Activated CD4-positive, alpha-beta T cell treated with anti-CD3 and anti-CD28 coated beads, Interleukin-2, amount 50 U/mL, for 24 hours (primary cell): ENCODE measurements around the gene CHAC1.
A peak's percentile ranks its signal among the peaks of the same experiment; 100 is the strongest.
"Not testable (repeated sequence)": the region's sequence is repeated elsewhere in the genome, so short reads cannot be mapped to it uniquely, and the experiment has no call there.

Experiments
- DNase-seq, 2 donors: peaks; one replicate each; pipeline ENCODE4 v3.0.0-alpha.2; 2020; ENCODE audit warnings: low read depth in 1 of 2, low spot score in 1 of 2

Gene CHAC1

DNA sequence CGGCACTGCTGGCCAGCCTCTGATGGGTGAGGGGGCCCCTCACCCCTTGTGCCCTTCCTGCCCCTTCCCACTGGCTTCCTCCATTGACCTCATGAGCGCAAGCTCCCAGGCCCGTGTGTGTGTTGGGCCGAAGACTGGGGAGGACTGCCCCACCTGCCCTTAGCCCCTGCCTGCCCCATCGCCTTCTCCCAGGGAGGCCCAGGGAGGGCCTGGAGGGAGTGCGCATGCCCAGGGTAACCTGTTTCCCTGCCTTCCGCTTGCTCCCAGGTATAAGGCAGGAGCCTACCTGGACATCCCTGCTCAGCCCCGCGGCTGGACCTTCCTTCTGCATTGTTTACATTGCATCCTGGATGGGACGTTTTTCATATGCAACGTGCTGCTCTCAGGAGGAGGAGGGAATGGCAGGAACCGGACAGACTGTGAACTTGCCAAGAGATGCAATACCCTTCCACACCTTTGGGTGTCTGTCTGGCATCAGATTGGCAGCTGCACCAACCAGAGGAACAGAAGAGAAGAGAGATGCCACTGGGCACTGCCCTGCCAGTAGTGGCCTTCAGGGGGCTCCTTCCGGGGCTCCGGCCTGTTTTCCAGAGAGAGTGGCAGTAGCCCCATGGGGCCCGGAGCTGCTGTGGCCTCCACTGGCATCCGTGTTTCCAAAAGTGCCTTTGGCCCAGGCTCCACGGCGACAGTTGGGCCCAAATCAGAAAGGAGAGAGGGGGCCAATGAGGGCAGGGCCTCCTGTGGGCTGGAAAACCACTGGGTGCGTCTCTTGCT is 15.3 kb upstream of the CHAC1 start:
- no peak for DNase-seq

DNA sequence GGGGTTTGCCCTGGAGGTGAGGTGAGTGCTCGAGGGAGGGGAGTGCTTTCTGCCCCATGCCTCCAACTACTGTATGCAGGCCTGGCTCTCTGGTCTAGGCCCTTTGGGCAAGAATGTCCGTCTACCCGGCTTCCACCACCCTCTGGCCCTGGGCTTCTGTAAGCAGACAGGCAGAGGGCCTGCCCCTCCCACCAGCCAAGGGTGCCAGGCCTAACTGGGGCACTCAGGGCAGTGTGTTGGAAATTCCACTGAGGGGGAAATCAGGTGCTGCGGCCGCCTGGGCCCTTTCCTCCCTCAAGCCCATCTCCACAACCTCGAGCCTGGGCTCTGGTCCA is 14.8 kb upstream of the CHAC1 start:
- DNase-seq: no peak

DNA sequence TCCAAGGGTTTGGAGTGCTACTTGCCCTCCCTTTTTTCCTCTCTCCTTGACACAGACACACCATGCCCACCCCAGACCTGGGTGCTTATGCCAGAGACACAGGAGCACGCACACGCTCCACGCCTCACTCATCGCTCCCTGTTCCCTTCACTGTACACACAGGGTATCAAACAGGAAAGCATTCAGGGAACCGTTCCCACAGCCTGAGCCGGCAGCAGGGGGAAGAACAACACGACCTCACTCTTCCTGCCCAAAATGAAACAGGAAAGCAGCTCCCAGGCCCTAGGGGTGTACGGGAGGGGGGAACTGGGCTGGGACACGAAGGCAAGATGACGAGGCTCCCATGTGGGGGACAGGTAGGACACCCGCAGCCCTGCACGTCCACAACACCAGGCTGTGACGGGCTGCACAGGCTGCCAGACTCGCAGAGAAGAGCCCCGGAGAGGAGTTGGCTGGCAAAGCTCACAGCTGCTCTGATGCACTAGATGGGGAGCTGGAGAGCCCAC is 12.9 kb upstream of the CHAC1 start:
- no peak for DNase-seq

DNA sequence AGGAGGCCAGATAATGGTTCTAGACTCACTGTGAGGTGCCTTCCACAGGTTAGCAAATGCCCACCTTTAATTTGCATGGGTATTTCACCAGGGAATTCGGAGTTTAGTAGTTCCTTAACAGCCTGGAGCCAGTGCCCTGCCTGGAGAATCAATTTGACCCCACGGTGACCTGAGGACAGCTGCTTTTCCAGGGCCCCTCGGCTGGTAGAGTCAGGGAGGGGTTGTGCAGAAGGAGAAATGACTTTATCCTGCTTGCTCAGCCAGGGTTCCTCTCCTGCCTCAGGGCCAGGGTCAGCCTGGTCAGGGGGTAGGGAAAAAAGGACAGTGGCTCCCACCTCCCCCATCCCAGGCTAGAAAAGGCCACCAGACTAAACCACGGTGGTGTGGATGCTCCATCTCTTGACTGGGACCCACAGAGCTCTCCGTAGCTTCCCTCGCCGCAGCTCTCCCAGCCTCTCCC is 12.2 kb upstream of the CHAC1 start:
- no peak for DNase-seq

DNA sequence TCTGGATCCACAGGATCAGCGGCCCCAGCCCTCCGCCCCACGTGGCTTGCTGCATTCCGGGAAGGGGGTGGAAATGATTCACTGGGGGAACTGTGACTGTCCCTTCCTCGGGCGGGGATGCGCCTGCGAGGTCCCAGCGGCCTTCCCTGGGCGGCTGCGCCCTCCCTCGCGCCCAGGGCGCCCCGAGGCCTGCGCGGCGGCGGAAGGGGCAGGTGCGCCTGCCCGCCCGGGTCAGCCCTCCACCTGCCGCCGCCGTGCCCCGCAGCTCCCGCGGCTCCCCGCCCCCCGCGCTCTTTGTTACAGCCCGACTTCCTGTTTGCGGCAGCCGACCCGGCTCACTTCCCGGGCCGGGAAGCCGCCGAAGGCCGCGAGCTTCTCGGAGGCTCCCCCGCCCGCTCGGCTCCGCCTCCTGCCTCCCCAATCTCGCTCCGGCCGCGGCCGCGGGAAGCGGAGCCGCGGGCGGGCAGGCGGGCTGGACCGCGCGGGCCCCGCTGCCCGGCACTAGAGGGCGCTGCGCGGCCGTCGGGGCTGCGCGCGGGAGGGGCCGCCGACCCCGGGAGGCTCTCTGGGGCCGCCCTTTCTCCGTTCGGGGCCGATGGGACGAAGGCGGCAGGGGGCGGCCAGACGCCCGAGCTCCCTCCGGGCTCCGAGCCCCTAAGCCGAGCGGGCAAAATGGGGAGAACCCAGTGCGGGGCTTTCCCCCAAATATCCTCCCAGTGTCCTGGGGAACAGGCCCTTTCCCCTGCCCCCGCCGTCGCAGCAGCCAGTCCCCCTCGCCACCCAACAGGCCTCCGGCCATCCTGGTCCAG is 11.5 kb upstream of the CHAC1 start:
- peak; percentile 32 to 47 for DNase-seq

DNA sequence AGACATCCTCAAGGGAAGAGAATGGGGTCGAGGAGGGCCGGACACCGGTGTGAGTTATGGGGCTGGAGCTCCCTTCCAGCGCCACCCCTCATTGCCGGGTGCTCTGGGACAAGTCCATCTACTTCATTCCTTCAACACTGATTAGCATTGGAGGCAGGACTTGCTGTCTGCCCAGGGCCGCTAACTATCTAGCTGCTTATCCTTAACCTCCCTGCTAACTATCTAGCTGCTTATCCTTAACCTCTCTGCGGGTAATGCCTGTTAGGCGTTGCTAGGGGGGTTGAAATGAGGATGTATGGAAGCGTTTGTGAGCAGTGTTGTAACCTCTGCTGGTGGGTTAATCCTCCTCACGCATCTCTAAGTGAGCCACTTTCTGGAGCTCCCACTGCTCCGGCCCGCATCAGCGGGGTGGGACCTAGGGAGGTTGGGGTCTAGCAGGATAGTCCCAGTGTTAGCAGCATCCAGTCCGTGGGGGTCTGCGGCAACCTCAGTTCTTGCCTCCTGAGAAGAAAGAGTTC is 10.9 kb upstream of the CHAC1 start:
- DNase-seq: no peak

DNA sequence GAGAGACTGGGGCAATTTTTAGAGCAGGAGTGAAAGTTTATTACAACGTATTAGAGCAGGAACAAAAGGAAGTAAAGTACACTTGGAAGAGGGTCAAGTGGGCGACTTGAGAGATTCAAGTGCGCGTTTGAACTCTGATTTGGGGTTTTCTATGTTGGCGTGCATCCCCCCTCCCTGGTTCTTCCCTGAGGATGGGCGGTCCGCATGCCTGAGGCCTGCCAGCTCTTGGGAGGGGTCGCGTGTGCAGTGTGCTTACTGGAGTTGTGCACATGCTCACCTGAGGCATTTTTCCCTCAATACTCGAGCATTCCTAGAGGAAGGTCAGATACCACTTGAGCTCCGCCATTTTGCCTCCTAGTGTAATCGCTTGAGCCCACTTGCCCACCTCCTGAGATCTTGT is 10.4 kb upstream of the CHAC1 start:
- DNase-seq: no peak

DNA sequence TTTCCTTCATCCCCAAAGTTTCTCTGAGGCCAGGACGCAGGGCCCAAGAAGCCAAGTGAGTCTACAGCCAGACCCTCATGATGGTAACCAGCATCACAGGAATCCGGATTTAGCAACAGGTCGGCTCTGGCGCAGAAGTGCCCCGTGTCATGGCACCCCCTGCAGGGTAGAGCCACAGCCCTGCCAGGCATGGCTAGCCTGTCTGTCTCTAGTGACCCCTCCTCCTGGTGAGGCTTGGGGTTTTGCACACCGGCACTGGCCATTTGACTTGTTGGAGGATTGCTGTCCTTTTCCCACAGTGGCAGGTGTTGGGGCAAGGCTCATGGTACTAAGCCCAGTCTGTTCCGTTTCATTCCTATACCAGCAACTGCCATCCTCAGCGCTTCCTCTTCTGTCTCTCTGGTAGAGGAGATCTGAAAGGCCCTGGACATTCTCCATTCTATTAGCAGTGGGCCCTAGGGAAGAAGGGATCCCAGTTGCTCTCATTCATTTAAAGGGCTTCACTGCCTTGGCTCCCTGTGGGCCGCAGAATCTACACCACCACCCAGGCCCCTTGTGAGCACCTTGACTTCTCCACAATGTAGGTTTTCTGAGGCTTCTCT is 9.4 kb upstream of the CHAC1 start:
- no peak for DNase-seq

DNA sequence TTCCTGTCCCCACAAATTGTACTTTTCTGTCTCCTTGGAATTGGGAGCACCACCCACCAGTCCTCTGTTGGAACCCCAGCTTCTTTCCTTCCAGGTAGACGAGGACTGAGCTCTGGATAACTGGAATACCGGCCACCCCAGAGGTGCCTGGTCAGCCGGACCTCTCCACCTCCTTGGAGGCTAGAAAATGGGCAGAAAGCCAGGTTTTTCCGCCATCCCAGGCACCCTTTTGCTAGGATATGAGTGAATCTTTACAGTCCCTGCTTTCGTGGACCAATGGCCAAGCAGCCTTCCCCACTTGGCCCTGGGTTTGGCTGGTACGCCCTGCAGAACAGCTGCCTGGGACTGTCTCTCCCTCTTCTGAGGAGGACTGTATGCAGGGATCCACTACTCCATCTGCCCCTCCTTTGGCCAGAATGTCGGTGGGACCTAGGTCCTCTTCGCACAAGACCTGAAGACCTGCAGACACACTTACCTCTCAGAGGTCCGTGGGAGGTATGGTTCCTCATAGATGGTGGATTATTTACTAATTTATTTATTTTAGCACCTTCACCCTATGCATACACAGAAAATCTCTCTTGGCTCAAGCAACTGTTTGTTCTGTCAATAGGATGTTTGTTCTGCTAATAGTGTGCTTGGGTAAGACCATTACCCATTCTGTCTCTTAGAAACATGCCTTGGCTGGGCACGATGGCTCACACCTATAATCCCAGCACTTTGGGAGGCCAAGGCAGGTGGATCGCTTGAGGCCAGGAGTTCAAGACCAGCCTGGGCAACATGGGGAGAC is 8.6 kb upstream of the CHAC1 start:
- no peak for DNase-seq

DNA sequence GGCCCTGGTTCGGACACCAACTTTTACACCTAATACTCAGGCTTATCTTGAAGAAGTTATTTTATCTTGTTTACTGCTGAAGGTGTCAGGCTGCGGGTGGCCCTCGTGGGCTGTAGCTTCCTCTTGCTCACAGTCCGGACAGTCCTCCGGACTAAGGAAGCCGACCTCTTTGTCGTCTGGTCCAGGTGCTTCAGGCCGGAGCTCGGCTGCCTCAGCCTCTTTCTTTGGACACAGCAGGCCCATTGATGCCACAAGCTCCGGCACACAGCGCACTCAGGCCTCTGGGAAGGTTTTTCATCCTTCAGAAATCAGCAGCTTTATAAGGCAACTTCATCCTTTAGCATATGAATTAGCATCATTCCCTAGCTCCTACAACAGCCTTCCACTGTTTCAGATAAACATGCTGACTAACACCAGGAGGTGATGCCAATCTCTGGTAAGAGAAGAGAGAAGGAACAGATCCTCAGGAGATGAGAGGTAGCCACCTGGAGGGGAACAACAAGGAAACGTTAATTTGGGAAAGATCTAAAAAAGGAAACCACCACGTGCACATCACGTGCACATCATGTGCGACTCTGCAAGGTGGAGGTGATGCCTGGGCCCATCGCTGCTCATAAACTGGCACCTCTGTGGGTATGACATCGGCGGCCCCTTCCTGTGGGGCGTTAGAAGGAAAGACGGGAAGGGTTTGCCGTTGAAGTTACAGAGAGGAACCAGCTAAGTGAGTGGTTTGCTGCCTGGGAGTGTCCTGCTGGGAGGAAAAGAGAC is 4.4 kb upstream of the CHAC1 start:
- no peak for DNase-seq

DNA sequence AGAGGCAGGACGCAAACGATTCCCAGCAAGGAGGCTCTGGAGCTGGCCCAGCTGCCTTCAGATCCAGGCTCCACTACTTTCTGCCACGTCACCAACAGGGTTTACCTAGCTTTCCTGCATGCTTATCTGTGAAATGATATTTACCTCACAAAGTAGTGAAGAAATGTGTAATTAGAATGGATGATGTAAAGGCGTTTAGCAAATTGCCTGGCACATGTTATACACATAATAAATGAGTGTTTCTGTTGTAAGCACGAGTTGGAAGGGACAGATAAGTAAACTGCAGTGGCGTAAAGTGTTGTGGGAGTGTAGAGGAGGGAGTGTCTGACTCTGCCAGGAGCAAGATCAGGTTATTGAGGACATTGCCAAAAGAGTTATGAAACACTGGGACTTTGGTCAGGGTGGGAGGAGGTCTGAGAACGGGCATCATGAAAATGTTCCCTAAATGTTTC is 3.5 kb upstream of the CHAC1 start:
- no peak for DNase-seq

DNA sequence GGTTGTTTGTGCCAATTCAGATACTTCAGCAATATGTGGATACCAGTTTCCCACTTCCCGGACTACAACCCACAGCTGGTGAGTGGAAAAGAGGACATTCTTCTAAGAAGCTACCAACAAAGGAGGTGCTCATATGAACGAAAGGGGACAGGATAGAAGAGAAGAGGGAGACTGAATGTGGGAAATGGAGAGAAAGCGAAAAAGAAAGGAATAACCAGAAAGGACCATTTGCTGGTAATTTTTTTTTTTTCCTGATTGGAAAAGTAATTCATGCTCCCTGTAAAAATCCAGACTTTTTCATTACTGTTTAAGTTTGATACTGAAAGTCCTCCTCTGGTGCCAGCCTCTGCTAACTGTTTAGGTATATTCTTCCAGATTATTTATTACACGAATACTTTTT is 1.5 kb upstream of the CHAC1 start:
- no peak for DNase-seq

DNA sequence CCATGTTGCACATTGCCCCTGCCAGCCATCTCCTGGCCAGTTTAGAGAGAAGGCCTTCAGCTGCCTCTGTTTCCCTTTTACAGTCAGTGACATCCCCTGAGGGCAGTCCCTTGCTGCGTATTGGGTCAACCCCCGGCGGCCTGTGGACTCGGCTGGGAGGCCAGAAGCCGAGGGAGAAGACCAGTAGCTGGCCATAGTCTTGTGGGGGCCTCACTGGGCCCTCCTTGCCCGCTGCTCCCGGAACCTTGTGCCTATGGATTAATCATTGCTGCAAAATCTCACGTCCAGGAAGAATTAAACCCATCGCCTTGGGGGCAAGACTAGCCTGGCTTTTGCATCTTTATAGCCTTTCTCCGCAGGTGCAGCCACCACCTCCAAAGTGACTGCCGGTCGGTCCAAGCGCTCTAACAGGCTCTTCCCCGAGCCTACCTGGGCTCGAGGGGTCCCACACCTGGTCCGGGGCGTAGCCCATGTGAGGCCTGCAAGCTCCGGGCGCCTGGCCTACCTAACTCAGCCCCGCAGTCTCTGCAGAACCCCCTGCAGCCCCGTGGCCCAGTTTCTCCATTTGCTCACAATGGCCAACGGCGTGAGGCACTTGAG is 870 bp upstream of the CHAC1 start:
- DNase-seq: no peak

DNA sequence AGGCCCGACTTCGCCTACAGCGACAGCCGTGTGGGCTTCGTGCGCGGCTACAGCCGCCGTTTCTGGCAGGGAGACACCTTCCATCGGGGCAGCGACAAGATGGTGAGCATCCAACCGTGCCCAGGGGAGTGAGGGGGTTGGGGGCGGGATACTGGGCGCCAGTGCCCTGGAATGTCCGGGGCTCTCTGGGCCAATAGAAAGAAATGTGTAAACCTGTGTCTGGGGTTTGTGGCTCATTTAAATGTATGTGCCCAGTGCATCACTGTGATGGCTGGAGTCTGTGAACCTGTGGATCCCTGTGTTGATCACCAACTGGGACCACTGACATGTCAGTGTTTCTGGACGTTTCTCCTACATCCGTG is 423 bp downstream of the CHAC1 start:
- no peak for DNase-seq

DNA sequence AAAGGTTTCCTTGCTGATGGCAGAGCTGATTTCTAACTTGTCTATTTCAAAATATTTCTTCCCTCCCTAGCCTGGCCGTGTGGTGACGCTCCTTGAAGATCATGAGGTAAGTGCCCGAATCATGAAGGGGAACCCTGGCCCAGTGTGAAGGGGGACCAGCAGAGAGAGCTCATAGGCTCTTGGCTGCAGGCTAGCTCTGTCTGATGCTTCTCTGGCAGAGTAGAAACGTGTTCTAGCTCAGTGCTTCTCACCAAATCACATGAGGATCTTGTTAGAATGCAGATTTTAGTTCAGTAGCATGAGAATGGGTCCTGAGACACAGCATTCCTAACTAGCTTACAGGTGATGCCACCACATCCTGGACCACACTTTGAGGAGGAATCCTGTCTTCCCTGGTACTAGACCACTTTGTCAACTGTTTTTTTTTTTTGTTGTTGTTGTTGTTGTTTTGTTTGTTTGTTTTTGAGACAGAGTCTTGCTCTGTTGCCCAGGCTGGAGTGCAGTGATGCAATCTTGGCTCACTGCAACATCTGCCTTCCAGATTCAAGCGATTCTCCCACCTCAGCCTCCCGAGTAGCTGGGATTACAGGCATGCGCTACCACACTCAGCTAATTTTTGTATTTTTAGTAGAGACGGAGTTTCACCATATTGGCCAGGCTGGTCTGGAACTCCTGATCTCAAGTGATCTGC is 1.0 kb downstream of the CHAC1 start:
- DNase-seq: not testable (repeated sequence)

DNA sequence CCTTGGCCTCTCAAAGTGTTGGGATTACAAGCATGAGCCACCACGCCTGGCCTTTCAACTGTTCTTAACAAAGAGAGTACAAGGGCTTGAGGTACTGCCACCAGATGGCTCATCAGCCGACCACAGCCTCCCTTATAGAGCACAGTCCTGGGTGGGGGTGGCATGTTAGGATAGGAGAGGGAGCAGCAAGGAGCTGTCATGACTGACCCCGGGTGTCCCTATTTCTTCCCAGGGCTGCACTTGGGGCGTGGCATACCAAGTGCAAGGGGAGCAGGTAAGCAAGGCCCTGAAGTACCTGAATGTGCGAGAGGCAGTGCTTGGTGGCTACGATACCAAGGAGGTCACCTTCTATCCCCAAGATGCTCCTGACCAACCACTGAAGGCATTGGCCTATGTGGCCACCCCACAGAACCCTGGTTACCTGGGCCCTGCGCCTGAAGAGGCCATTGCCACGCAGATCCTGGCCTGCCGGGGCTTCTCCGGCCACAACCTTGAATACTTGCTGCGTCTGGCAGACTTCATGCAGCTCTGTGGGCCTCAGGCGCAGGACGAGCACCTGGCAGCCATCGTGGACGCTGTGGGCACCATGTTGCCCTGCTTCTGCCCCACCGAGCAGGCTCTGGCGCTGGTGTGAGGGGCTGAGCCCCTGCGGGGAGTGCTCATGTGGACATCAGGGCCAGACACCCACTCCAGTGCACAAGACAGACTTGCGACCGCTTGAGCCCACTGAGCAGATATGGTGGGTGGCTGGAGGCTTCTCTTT is 2.1 kb downstream of the CHAC1 start:
- DNase-seq: no peak

DNA sequence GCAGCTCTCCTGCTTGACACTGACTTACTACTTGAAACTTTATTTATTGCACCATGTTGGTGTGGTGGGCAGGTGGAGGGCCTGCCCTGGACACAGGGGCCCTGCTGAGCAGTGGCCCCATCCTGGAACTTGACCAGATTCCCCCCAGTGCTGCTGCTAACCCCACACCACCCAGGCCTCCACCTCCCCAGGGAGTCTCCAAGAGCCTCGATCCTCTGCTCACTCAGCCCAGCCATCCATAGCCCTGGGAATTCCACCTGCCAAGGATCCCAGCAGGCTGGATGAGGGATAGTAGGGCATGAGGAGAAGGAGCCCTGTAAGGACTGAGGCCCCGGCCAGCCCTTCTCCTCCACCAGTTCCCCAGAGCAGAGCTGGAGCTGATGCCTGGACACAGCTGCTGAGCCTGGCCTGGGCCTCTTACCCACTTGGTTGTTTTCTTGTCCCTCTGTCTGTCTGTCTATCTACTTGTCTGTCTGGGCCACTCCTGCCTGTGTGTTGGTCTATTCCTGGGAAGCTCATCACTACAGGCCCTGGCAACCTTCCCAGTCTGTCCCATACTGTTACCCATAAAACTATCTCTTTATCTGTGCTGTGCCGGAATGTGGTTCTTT is 2.8 kb downstream of the CHAC1 start:
- no peak for DNase-seq

DNA sequence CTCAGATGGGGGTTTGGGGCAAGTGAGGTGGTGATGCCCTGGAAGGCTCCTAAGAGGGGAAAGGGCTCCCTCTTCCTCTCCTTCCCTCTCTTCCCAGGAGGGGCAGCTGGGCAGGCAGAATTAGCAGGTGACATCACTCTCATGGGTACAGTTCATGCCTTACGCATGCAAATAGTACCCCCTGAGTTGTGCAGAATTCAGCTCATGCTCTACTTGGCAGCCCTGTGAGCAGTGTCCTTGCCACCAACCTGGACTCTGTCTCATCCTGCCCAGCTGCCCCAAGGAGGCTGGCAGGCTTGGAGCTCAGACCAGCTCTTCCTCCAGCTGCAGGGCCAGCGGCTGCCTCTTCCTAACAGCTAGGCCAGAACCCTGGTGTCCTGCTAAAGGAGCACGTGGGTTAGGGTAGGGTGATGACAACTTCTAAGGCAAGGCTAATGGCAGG is 3.3 kb downstream of the CHAC1 start:
- no peak for DNase-seq
